Muscle of leg (tissue), 11 donors: ENCODE results near the gene ZNF496. TPM values are rescaled to one million over a fixed set of nuclear protein-coding genes. Genes with fewer than 3 reads are reported as not detected.

Experiments used
- DNase-seq: peaks from one replicate; pipeline ENCODE4 v3.0.0; 2013
- H3K27ac ChIP-seq: one replicate; pipeline ENCODE4 v1.5.1; 2013; ENCODE audit warnings: mild to moderate bottlenecking, low read length, control low read depth
- H3K27me3 ChIP-seq: one replicate; pipeline ENCODE4 v1.6.1; 2013; ENCODE audit warnings: low read length; ENCODE audit not compliant: control insufficient read depth, insufficient read depth
- H3K36me3 ChIP-seq: one replicate; pipeline ENCODE4 v1.6.1; 2013; ENCODE audit warnings: low read length; ENCODE audit not compliant: control insufficient read depth, insufficient read depth
- H3K4me1 ChIP-seq: one replicate; pipeline ENCODE4 v1.6.1; 2013; ENCODE audit warnings: low read length; ENCODE audit not compliant: control insufficient read depth, insufficient read depth
- H3K4me3 ChIP-seq: one replicate; pipeline ENCODE4 v1.5.1; 2013; ENCODE audit warnings: low read length, control low read depth
- H3K9me3 ChIP-seq: replicated peaks from 2 replicates; pipeline ENCODE4 v1.6.1; 2013; ENCODE audit warnings: low read depth, low read length; ENCODE audit not compliant: control insufficient read depth
- WGBS: methylation state at CpG from one replicate; pipeline ENCODE4 v1.1.5; 2013; ENCODE audit warnings: missing lambda C conversion rate; ENCODE audit not compliant: insufficient coverage; 5-methylcytosine and 5-hydroxymethylcytosine counted together
- polyA plus RNA-seq, 8 donors: library from polyadenylated mRNA; unstranded; fragments of 120-200 nt; gene quantifications; one replicate each; pipeline versions ENCODE4 v1.2.1 to v1.2.3, GENCODE V29; 2013; ENCODE audit warnings: inconsistent platforms in 1 of 8, low replicate concordance in 1 of 8; ENCODE audit not compliant: insufficient read length in 8 of 8, insufficient read depth in 1 of 8
- total RNA-seq: library from RNA; stranded (reverse); fragments of 120-200 nt; gene quantifications from one replicate; pipeline ENCODE4 v1.2.4, GENCODE V29; 2013

ZNF496 gene
- total and polyA plus RNA-seq, 9 donors = 21.4 to 34.0 (median 29.0) TPM

DNA sequence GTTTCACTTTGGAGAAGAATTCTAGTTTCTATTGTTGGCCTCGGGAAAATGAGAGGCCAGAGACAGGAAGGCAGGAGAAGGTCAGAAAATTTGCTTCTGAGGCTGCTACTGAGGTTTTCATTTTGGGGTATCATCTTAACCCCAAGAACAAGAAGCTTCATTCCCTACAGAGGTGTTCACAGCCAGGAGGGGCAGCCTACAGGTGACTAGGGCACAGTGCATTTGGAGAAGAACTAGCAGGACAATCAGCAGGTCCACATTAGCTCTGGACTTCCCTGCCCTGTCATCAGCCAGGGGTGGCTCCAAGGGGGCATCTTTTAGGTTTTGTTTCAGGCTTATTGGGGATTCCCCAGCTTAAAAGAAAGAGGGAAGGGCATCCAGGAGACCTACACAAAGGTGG, 12.1 kb upstream of the ZNF496 start:
- H3K27me3 ChIP-seq = no peaks in the 10 kb centered on the region
- no peak overlapping the region for H3K4me3 ChIP-seq
- H3K36me3 ChIP-seq = peaks cover 16% of the 10 kb centered on the region
- no peaks in the 10 kb centered on the region for H3K9me3 ChIP-seq
- 60% methylated on average over 1 of the region's 1 CpG for WGBS
- H3K27ac ChIP-seq = no peak overlapping the region
- DNase-seq = no peak
- H3K4me1 ChIP-seq = peaks cover 9% of the 10 kb centered on the region

DNA sequence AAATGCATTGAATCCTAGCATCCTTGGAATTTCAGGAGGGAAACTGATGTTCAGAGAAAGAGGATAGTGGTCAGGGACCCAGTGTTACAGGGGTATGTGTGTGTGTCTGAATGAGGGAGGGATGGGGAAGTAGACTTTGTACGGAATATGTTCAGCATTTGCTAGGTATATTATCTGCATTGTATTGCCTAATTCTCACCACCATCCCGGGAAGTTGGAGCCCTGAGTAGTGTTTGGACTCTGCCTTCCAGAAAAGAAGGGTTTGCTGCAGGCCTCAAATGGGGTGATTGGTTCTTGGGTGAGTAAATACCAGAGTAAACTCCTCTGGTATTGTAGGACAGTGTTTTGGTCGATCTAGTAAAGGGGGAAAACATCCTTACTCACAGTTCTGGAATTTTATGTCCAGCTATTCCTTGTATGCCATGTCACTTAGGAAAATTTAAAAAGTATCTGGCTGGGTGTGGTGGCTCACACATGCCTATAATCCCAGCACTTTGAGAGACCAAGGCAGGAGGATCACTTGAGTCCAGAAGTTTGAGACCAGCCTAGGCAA, 7.1 kb upstream of the ZNF496 start:
- H3K36me3 ChIP-seq = peaks cover 25% of the 10 kb centered on the region

DNA sequence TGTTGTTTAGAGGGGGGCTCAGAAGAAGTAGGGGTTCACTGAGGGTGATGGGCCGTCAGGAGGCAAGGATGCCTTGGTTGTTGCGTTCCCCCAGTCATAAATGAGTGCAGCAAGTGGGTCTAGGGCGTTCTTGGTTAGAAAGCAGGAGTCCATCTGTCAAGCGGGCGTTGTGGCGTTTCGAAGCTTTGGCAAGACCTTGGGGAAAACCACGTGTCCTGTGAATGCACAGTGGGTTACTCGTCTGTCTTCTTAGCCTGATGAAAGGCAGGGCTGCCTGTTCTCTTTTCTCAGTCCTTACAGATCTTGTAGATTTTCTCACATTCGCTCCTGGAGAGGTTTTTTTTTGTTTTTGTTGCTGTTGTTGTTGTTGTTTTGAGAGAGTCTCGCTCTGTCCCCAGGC, 6.3 kb upstream of the ZNF496 start:
- H3K27me3 ChIP-seq = no peaks in the 10 kb centered on the region
- peaks cover 31% of the 10 kb centered on the region for H3K36me3 ChIP-seq
- no peak overlapping the region for H3K27ac ChIP-seq
- no peak overlapping the region for H3K4me3 ChIP-seq
- no peaks in the 10 kb centered on the region for H3K9me3 ChIP-seq
- 79% methylated on average over 10 of the region's 11 CpGs for WGBS
- H3K4me1 ChIP-seq = peaks cover 33% of the 10 kb centered on the region
- no peak for DNase-seq

More for the DNA sequence above, 7.1 kb upstream of the ZNF496 start:
- Histone ChIP-seq H3K27me3 (no peaks in the 10 kb centered on the region), H3K4me1 (peaks cover 25% of the 10 kb centered on the region), H3K9me3 (no peaks in the 10 kb centered on the region), H3K27ac (no peak overlapping the region), H3K4me3 (no peak overlapping the region)
- no peak for DNase-seq
- WGBS = no CpG with 5 or more reads among the region's 3 CpGs

DNA sequence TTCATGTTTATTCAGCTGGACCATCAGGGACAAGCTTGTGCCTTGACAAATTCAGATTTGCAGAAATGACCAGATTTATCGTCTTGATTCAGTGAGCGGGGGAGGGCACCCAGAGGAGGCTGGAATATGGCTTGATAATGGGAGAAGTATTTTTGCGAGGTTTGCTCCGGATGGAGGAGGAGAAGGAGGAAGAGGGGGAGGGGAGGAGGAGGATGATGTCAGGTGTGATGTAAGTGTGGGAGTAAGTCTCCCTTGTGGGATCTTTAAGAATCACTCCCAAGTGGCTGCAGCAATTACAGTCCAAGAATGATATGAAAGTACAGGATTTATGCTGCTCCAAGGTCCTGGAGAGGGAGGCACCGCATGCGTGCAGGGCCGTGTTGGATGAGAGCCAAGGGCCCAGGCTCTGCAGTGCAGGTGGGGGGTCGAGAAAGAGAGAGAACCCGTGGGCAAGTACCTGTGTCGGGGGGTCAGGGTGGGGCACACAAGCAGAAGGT, 5.6 kb upstream of the ZNF496 start:
- Histone ChIP-seq H3K4me1 (peaks cover 36% of the 10 kb centered on the region), H3K27ac (no peak overlapping the region)
- WGBS = 59% methylated on average over 10 of the region's 10 CpGs

DNA sequence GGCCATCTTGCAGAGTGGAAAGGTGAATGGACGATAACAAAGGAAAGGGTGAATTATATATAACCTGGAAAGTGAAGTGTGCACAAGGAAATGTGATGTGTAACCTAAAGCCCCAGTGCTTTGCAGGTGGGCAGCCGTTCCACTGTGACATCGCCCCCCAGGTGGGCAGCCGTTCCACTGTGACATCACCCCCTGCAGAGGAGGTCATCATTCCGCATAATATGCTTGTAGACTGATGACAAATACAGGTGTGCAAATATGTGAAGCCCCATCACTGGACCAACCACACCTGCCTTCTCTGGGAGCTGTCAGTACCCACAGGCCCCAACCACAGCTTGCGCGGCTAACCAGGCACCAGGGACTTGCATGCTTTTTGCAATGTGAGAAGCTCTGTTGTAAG, 4.7 kb upstream of the ZNF496 start:
- no peak overlapping the region for H3K27ac ChIP-seq
- H3K27me3 ChIP-seq = no peaks in the 10 kb centered on the region
- H3K9me3 ChIP-seq = no peaks in the 10 kb centered on the region
- peaks cover 30% of the 10 kb centered on the region for H3K36me3 ChIP-seq
- WGBS = 63% methylated on average over 4 of the region's 7 CpGs
- DNase-seq = no peak
- H3K4me3 ChIP-seq = no peak overlapping the region
- H3K4me1 ChIP-seq = peaks cover 36% of the 10 kb centered on the region

More for the DNA sequence above, 5.6 kb upstream of the ZNF496 start:
- H3K27me3 ChIP-seq = no peaks in the 10 kb centered on the region
- DNase-seq = no peak
- H3K36me3 ChIP-seq = peaks cover 31% of the 10 kb centered on the region
- no peaks in the 10 kb centered on the region for H3K9me3 ChIP-seq
- H3K4me3 ChIP-seq = no peak overlapping the region

DNA sequence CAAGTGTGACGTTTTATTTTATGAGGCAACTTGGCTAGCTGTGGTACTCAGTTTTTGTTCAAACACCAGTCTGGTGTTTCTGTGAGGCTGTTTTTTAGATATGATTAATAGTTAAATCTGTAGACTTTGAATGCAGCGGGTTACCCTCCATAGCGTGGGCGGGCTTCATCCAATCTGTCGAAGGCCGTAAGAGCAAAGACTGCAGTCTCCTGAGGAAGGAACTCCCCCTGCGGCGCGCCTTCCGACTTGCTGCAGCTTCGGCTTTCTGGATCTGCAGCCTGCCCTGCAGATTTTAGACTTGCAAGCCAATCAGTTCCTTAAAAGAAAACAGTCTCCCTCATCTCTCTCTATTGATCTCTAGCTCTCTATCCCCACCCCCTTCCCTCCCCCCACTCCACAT, 4.2 kb upstream of the ZNF496 start:
- DNase-seq = no peak
- peaks cover 29% of the 10 kb centered on the region for H3K36me3 ChIP-seq
- H3K4me3 ChIP-seq = no peak overlapping the region
- no peaks in the 10 kb centered on the region for H3K9me3 ChIP-seq
- 65% methylated on average over 10 of the region's 11 CpGs for WGBS
- H3K4me1 ChIP-seq = peaks cover 36% of the 10 kb centered on the region
- no peaks in the 10 kb centered on the region for H3K27me3 ChIP-seq
- no peak overlapping the region for H3K27ac ChIP-seq

DNA sequence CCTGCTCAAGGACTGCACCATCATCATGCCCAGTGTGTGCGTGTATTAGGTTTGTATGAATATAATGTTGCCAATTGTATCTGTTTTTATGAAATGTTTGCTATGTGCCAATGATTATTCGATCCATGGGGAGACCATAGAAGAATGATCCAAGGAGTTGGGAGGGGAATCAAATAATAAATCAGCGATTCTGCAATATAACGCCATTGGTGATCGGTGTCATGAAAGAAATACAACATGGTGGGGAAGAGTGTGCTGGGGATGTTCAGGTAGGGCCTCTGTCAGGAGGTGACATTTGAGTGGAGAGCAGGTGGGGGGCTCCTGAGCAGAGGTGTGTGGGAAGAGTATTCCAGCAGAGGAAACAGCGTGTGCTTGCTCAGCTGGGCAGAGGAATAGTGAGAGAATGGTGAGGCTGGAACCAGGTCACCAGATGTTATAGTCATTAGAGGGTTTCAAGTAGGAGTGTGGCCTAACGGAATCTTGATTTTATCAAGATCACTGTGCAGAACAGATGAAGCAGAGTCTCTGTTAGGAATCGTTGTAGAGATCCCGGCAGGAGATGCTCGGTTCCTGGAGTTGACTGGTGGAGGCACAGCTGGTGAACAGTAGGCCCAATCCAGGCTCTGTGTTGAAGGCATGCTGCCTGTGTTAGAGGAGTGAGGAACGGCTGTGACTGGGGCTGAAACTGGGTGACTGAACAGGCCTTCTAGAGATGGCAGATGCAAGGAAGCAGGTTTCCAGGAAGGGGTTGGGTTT, 2.9 kb upstream of the ZNF496 start:
- peak; percentile 31 for DNase-seq
- Histone ChIP-seq H3K27me3 (no peaks in the 10 kb centered on the region), H3K9me3 (no peaks in the 10 kb centered on the region), H3K4me1 (peaks cover 46% of the 10 kb centered on the region), H3K27ac (no peak overlapping the region), H3K36me3 (peaks cover 28% of the 10 kb centered on the region), H3K4me3 (no peak overlapping the region)
- WGBS = 50% methylated on average over 11 of the region's 11 CpGs

DNA sequence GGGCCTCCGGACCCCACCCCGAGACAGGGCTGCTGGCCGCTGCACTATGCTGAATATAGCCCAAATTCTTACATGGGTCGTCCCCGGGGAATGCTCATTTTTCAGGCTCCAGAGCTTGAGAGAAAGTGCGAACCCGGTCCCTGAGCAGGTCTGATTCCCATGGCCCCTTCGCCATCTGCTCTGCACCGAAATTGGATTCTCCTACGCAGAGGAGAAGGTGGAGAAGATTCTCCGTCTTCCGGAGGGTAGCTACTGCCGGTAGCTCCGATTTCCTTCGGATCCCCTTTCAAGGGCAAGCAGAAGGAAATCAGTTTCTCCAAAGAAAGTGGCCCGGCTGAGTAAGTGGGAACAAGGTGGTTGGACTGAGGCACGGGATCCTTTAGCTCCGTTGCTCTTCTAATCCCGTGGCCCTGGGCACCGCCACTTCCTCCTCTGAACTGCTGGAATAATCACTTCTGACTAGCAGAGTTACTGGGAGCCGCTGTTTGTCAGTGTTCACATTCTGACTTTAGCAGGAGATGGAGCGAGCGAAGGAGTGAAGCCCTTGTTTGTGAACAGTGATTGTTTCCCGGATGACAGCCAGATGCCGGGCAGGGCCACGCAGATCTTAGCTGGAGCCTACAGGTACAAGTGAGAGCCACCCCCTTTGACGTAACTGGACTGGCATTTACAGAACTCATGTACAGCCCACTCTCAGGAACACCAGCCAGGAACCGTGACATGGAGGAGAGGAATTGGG, 1.1 kb upstream of the ZNF496 start:
- Histone ChIP-seq H3K27ac (peak overlapping the region; percentile 86), H3K36me3 (peaks cover 42% of the 10 kb centered on the region), H3K4me1 (peaks cover 46% of the 10 kb centered on the region), H3K27me3 (no peaks in the 10 kb centered on the region), H3K4me3 (peak overlapping the region; percentile 68), H3K9me3 (no peaks in the 10 kb centered on the region)
- DNase-seq = peak; percentile 67
- 12% methylated on average over 21 of the region's 28 CpGs for WGBS

DNA sequence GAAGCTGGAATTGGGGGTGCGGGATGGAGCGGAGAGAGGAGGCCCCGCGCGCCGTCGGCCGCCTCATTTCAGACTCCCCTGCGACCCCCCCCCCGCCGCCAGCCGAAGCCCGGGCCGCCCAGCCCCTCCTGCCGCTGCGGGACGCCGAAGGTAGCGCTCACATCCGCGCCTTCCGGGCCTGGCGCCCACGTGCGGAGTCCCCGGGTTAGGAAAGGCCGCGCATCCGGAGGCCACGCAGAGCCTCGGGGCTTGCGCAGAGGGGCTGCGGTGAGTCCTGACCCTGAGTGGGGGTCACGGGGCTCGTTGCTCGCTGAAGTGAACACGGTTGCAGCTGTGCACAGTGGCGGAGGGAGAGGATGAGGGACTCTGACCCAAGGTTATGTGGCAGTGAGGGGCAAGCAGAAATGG, 552 bp upstream of the ZNF496 start:
- no peaks in the 10 kb centered on the region for H3K9me3 ChIP-seq
- 0% methylated on average over 37 of the region's 38 CpGs for WGBS
- no peaks in the 10 kb centered on the region for H3K27me3 ChIP-seq
- peaks cover 46% of the 10 kb centered on the region for H3K4me1 ChIP-seq
- H3K36me3 ChIP-seq = peaks cover 48% of the 10 kb centered on the region
- peak; percentile 69 for DNase-seq
- peak overlapping the region; percentile 86 for H3K27ac ChIP-seq
- peak overlapping the region; percentile 68 for H3K4me3 ChIP-seq

DNA sequence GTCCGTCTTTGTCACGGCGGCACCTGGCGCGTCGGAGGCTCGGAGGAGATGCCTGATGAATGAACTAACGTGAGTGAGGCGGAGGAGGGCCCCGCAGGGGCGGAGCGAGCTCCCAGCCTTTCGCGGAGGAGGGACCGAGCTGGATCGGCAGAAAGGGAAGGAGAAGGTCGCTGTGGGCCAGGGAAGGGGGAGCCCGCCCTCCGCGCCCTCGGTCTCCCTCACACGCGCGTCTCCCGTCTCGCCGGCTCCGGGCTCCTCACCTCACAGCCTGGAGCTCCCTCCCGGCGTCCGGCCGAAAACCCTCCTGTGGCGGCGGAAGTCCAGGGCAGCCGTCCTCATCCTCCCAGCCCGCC, 519 bp downstream of the ZNF496 start:
- Histone ChIP-seq H3K36me3 (peaks cover 46% of the 10 kb centered on the region), H3K4me3 (peak overlapping the region; percentile 98), H3K27ac (peak overlapping the region; percentile 95), H3K4me1 (peaks cover 42% of the 10 kb centered on the region), H3K27me3 (no peaks in the 10 kb centered on the region), H3K9me3 (no peaks in the 10 kb centered on the region)
- under 1% methylated on average over 35 of the region's 36 CpGs for WGBS
- peak; percentile 91 for DNase-seq
